Endothelial cell (in vitro differentiated cells): ENCODE results near the gene BCL2. TPM values are rescaled to one million over a fixed set of nuclear protein-coding genes. Genes with fewer than 3 reads are reported as not detected.

Experiments used
- DNase-seq: peaks from one replicate; pipeline ENCODE4 v3.0.0; 2021; ENCODE audit warnings: low spot score
- H3K27ac Mint-ChIP-seq: one replicate; pipeline ENCODE4 v1.8.0; 2021; ENCODE audit warnings: mixed read lengths, inconsistent platforms; ENCODE audit not compliant: unreplicated experiment
- H3K27me3 Mint-ChIP-seq: one replicate; pipeline ENCODE4 v1.8.0; 2021; ENCODE audit warnings: mild to moderate bottlenecking, moderate library complexity, mixed read lengths, inconsistent platforms; ENCODE audit not compliant: unreplicated experiment
- H3K36me3 Mint-ChIP-seq: one replicate; pipeline ENCODE4 v1.8.0; 2021; ENCODE audit warnings: mild to moderate bottlenecking, low read depth, mixed read lengths, inconsistent platforms; ENCODE audit not compliant: unreplicated experiment
- H3K4me1 Mint-ChIP-seq: one replicate; pipeline ENCODE4 v1.8.0; 2021; ENCODE audit warnings: mild to moderate bottlenecking, mixed read lengths, inconsistent platforms; ENCODE audit not compliant: unreplicated experiment
- H3K4me3 Mint-ChIP-seq: one replicate; pipeline ENCODE4 v1.8.0; 2021; ENCODE audit warnings: mild to moderate bottlenecking, mixed read lengths, inconsistent platforms; ENCODE audit not compliant: unreplicated experiment
- H3K9me3 Mint-ChIP-seq: one replicate; pipeline ENCODE4 v1.8.0; 2021; ENCODE audit warnings: mixed read lengths, inconsistent platforms; ENCODE audit not compliant: unreplicated experiment
- total RNA-seq: library from RNA; stranded (reverse); fragmentation: NEBNext Ultra II Directional; extraction: Animal tissue kit (Norgen Biotek cat#: 25700); gene quantifications from one replicate; pipeline ENCODE4 v1.2.1, GENCODE V29; 2021; ENCODE audit not compliant: unreplicated experiment
- TF ChIP-seq, protein P1 (sequence below): fragments of 200-600 bp; sonication (generic); IDR thresholded peaks from one replicate; pipeline ENCODE4 v1.5.0; 2021; ENCODE audit warnings: antibody characterized with exemption; ENCODE audit not compliant: unreplicated experiment

The BCL2 gene
- total RNA-seq, 1 donor from 2014 or later, result 9.2 TPM

DNA sequence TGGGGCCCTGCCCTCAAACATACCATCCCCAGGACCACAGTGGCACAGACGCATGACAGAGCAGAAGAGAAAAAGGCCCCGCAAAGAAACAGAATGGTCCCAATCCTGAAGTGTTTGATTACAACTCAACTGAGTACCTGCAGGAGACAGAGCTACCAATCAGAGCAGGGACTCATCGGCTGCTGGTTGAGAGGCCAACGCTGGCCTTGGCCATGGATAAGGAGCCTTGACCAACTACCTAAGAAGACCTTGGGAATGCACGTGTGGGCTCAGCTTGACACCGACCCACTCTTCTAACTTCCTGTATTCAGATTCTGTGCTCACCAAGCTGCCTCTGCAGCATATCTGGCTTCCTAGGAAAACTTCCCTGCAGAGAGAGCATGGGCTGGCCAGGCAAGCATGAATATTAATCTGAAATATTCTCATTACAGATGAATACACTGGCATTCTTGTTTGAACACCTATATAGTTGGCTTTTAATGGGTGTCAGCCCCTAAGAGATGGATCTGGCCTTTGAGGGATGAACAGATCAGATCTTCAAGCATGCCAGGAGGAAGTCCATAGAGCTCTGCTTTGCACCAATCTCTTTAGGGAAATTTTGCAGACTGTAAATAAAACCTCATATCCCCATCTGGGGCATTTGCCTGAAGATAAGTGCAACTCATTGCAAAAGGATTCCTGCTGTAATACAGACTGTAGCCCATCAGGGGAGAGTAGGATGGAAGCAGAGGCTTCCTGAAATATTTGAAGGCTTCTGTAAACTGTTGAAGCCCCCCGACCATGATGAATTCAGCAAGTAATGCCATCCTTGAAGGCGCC lies 135.4 kb downstream of the BCL2 start:
- Mint-ChIP-seq H3K36me3 (no peaks in the 10 kb centered on the region), H3K4me1 (peaks cover 33% of the 10 kb centered on the region)
- TF ChIP-seq, protein P1, sequence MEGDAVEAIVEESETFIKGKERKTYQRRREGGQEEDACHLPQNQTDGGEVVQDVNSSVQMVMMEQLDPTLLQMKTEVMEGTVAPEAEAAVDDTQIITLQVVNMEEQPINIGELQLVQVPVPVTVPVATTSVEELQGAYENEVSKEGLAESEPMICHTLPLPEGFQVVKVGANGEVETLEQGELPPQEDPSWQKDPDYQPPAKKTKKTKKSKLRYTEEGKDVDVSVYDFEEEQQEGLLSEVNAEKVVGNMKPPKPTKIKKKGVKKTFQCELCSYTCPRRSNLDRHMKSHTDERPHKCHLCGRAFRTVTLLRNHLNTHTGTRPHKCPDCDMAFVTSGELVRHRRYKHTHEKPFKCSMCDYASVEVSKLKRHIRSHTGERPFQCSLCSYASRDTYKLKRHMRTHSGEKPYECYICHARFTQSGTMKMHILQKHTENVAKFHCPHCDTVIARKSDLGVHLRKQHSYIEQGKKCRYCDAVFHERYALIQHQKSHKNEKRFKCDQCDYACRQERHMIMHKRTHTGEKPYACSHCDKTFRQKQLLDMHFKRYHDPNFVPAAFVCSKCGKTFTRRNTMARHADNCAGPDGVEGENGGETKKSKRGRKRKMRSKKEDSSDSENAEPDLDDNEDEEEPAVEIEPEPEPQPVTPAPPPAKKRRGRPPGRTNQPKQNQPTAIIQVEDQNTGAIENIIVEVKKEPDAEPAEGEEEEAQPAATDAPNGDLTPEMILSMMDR, result no peak

DNA sequence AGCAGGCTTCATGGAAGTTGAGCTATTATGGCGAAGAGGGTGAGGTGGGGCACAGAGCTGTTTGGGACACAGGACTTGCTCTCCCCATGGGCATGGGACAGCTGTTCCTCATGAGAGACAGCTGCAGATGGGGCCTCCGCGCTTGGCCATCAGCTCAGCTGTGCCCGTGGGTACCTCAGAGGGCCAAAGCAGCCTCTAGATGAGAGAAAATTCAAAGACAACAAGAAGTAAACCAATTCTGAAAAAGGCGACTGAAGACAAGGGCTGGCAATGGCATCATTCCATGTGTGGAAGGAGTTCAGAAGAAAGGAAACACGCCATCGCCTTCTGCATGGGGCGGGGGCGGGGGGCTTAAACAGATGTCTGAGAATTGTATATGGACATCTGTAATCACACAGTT lies 136.2 kb downstream of the BCL2 start:
- TF ChIP-seq, protein P1, result no peak
- Mint-ChIP-seq H3K27ac (no peak overlapping the region), H3K9me3 (no peaks in the 10 kb centered on the region), H3K27me3 (peaks cover 2% of the 10 kb centered on the region), H3K4me1 (peaks cover 40% of the 10 kb centered on the region), H3K36me3 (no peaks in the 10 kb centered on the region), H3K4me3 (no peak overlapping the region)
- no peak for DNase-seq

More for the DNA sequence above, 135.4 kb downstream of the BCL2 start:
- Mint-ChIP-seq H3K9me3 (no peaks in the 10 kb centered on the region), H3K27me3 (peaks cover 2% of the 10 kb centered on the region), H3K27ac (no peak overlapping the region), H3K4me3 (no peak overlapping the region)
- no peak for DNase-seq

DNA sequence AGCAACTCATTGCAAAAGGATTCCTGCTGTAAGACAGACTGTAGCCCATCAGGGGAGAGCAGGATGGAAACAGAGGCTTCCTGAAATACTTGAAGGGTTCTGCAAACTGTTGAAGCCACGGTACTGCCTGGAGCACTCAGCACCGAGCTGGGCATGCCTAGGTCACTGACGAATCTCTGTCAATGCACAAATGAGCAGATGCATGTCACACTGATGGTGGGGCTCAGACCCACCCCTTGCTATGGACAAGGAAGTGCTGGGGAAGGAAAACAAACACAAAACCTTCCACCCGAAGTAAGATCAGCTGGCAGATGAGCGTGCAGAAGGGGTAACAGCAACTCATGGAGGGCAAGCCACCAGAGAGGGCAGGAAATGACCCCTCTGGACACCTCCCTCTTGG lies 136.7 kb downstream of the BCL2 start:
- H3K36me3 Mint-ChIP-seq, result no peaks in the 10 kb centered on the region
- no peak overlapping the region for H3K27ac Mint-ChIP-seq
- DNase-seq, result no peak
- H3K4me1 Mint-ChIP-seq, result peaks cover 45% of the 10 kb centered on the region
- no peak overlapping the region for H3K4me3 Mint-ChIP-seq
- TF ChIP-seq, protein P1, result no peak
- peaks cover 2% of the 10 kb centered on the region for H3K27me3 Mint-ChIP-seq
- H3K9me3 Mint-ChIP-seq, result no peaks in the 10 kb centered on the region

DNA sequence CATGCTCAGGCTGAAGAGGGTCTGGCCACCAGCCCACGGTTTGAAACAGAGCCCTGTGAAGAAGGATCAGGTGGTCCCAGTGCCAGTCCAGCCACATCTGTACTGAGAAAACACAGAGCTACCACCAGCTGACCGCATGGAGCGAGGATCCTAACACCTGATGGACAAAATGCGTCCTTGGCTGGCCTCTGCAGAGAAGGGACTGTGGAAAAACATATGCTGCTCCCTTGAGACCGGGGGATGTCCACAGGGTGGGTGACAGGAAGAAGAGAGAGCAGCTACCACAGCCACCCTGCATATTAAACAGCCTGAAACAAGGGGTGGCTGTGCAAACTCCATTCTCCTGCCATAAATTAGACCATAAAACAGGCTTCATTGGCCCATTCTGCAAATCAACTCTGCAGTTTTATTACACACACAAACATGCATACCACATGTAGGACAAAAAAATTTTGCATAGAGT lies 137.2 kb downstream of the BCL2 start:
- Mint-ChIP-seq H3K27me3 (peaks cover 3% of the 10 kb centered on the region), H3K9me3 (no peaks in the 10 kb centered on the region), H3K36me3 (no peaks in the 10 kb centered on the region), H3K27ac (no peak overlapping the region), H3K4me1 (peaks cover 44% of the 10 kb centered on the region), H3K4me3 (no peak overlapping the region)
- TF ChIP-seq, protein P1, result no peak
- DNase-seq, result no peak

DNA sequence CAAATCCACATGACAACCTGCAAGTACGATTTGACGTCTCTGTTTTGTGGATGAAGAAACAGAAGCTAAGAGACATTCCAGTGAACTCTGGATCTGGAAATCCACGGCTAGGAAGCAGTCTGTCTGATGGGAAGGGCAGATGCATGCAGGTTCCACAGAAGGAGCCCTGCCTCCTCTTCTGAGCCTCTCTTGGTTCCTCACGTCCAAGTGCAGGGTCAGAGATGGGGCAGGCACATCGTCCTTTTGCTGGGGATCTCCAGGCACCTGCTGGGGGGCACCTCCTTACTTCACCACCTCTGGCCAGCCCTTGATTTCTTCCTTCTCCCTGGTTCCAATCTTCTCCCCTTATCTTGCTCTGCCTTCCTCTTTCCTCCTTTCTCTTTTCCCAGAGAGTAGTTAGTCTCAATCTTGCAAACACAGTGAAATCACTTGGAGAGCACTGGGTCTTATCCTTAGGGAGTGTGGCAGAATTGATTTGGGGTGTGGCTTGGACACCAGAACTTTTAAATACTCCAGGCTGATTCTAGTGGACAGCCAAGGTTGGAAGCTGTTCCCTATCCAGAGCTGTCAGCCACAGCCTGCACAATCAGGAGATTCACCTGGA lies 137.8 kb downstream of the BCL2 start:
- no peaks in the 10 kb centered on the region for H3K9me3 Mint-ChIP-seq
- peaks cover 3% of the 10 kb centered on the region for H3K27me3 Mint-ChIP-seq
- H3K4me1 Mint-ChIP-seq, result peaks cover 40% of the 10 kb centered on the region
- TF ChIP-seq, protein P1, result no peak
- no peak for DNase-seq
- H3K27ac Mint-ChIP-seq, result no peak overlapping the region
- H3K36me3 Mint-ChIP-seq, result no peaks in the 10 kb centered on the region
- H3K4me3 Mint-ChIP-seq, result no peak overlapping the region
